Stimulated activated CD8-positive, alpha-beta memory T cell treated with anti-CD3 and anti-CD28 coated beads, Interleukin-12 subunit alpha, Interleukin-12 subunit beta, amount 100 ng/mL, for 4 hours (primary cell): ENCODE measurements around the gene SPRY2.
A peak's percentile ranks its signal among the peaks of the same experiment; 100 is the strongest.
"Not testable (repeated sequence)": the region's sequence is repeated elsewhere in the genome, so short reads cannot be mapped to it uniquely, and the experiment has no call there.

Experiments
- DNase-seq: peaks from one replicate; pipeline ENCODE4 v3.0.0-alpha.2; 2020; ENCODE audit warnings: low read depth

Gene SPRY2

GRCh38 chr13:80348750-80349149 is 7.8 kb upstream of the SPRY2 start:
- no peak for DNase-seq

GRCh38 chr13:80348314-80348713 is 7.4 kb upstream of the SPRY2 start:
- DNase-seq = no peak

DNA sequence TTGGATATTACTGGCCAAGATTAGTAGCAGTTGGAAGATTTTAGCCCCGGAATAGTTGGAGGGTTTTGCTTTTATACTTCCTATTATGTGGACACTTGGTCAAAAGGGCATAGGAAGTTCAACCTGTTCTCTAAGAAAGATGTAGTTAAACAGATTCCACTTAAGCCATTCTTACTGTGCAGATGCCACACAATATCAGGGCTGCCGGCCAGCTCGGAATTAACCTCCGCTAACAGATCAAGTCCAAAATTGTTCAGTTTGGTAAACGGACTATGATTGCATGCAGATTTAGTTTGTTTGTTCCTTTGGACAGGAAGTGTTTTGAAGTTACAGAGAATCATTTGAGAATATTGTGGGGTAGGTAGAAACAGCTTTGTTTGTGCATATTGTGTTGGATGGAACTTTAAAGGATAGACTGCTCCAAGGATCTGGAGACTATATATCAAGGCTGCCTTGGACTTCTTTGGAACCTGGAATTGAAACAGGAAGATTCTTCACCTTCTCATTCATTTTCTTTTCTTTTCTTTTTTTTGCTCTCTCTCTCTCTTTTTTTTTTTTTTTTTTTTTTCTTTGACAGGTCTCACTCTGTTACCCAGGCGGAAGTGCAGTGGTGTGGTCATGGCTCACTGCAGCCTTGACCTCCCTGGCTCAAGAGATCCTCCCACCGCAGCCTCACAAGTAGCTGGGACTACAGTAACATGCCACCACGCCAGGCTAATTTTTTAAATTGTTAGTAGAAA is 5.0 kb upstream of the SPRY2 start:
- no peak for DNase-seq

DNA sequence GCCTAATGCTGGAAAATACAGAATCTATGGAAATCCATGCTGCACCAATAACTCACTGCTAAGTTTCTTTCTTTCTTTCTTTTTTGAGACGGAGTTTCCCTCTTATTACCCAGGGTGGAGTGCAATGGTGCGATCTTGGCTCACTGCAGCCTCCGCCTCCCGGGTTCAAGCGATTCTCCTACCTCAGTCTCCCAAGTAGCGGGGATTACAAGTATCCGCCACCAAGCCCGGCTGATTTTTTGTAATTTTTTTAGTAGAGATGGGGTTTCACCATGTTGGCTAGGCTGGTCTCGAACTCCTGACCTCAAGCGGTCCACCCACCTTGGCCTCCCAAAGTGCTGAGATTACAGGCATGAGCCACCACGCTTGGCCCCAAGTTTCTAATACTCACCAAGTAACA is 3.1 kb upstream of the SPRY2 start:
- not testable (repeated sequence) for DNase-seq

- DNase-seq = peak; percentile 54
Observed at GRCh38 chr13:80342471-80343371, 1.8 kb upstream of the SPRY2 start.

- no peak for DNase-seq
Observed at GRCh38 chr13:80341756-80342370, 937 bp upstream of the SPRY2 start.

DNA sequence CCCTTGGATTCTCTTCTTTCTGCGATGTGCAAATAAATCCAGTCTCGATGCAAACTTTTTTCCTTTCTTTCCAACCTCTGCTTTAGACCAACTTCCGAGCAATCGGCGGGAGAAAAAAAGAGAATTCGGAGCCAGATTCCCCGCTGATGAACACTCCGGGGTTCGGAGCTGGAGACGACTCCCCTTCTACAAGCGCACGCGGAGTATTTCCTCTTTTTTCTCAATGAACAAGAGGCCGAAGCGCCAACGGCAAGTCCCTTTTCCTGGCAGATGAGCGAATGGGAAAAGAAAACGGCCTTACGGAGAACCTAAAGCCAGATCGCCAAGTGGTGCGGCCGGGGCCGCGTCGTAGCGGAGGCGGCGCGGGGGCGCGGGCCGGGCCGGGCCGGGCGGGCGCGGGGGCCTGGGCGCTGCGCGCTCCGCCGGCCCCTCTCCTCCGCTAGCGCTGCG is 250 bp downstream of the SPRY2 start:
- no peak for DNase-seq

DNA sequence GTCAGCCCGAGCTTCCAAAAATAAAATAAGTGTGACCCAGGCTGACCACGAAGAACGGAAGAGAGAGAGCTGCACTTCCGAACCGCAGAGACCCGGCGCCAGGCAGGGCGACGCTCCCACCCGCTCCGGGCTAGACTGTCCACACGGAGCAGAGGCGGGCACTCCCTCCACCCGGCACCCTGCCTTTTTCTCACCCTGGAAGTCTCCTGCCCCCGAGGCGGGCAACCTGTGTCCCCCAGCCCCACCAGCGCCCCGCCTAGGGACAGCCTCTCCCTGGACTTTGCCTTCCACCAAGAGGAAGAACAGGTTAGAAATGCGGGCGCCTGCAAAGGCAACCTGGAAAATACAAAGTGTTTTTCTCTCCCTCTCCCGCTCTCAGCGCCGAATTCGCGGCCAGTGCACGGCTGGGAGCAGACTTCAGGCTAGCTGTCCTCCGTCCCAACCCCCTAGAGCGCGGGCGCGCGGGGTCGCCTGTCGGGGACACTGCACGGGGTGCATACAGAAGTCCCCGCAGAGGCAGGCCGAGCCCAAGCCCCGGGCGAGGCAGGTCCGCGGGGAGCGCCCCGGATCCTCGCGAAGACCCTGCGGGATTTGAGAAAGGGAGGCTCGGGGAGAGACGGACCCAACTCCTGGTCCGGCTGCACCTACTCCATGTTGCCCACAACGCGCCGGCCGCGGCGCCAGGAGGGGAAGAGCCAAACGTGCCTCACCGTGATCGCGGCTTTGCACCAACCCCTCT is 845 bp downstream of the SPRY2 start:
- peak; percentile 8 for DNase-seq

DNA sequence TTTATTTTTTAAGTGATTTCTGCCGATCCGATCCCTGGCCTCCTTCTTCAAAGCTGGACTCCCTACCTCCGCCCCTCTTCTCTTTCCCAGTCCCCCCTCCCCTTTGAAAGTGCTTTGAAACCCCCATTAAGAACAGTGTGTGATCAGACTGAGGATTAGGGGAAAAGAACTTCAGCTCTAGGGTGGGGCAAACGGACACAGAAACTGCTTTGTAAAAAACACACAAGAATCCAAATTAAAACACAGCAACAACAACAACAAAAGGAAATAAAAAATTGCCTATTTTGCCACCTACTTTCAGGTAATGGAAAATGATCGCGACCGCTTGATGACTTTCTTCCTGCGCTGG is 1.4 kb downstream of the SPRY2 start:
- no peak for DNase-seq

DNA sequence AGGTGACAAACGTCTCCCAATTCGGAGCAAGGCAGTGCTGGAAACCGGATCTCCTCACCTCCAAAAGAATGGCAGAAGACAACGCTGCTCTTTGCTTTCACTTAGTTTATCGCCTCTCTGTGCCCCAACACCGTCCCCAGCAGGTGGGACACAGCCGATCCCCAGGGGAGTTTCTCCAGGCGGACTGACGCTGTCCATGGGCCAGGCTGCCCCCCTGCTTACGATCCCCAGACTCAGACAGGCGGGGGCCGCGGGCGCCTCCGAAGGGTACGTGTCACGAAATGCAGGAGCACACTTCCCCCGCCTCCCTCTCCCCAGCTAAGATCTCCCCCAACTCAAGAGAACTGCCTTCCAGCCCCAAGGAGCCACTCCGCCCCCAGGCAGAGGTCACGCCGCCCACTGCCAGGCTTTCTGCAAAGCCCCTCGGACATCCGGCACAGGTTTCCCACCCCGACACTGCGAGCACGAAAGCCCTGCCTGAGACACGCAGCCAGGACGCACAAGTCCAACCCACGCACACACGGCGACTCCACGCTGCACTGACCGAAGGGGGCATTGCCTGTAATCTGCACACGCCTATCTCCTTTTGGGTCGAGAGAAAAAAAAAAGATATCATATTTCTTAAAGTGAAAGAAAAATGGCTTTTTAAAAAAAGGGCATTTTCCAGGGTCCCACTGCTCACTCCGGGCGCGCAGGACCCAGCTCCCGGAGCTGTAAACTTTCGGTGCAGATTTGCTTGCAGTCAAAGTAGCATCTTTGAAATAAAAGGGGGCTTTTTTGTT is 2.0 kb downstream of the SPRY2 start:
- no peak for DNase-seq

GRCh38 chr13:80337288-80338081 is 3.4 kb downstream of the SPRY2 start:
- no peak for DNase-seq

GRCh38 chr13:80336776-80337287 is 4.1 kb downstream of the SPRY2 start:
- DNase-seq = no peak

- DNase-seq = no peak
Observed at GRCh38 chr13:80336370-80336769, 4.6 kb downstream of the SPRY2 start.

GRCh38 chr13:80334597-80335260 is 6.2 kb downstream of the SPRY2 start:
- no peak for DNase-seq

- DNase-seq = no peak
Observed at GRCh38 chr13:80331984-80332383, 8.9 kb downstream of the SPRY2 start.

GRCh38 chr13:80329250-80329649 is 11.7 kb downstream of the SPRY2 start:
- no peak for DNase-seq

DNA sequence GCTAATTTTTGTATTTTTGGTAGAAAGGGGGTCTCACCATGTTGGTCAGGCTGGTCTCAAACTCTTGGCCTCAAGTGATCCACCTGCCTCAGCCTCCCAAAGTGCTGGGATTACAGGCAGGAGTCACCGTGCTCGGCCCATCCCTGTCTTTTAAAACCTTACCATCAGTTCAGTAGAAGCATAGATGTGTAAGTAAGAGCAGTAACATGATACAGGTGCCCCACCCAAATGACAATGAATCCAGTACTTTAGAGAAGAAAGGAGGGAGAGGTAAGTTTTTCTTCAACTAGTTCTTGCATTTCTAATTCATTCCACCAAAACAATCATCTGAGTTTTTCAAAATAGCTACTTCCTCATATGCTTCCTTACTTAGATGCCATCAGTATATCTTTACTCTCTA is 21.9 kb downstream of the SPRY2 start:
- no peak for DNase-seq

DNA sequence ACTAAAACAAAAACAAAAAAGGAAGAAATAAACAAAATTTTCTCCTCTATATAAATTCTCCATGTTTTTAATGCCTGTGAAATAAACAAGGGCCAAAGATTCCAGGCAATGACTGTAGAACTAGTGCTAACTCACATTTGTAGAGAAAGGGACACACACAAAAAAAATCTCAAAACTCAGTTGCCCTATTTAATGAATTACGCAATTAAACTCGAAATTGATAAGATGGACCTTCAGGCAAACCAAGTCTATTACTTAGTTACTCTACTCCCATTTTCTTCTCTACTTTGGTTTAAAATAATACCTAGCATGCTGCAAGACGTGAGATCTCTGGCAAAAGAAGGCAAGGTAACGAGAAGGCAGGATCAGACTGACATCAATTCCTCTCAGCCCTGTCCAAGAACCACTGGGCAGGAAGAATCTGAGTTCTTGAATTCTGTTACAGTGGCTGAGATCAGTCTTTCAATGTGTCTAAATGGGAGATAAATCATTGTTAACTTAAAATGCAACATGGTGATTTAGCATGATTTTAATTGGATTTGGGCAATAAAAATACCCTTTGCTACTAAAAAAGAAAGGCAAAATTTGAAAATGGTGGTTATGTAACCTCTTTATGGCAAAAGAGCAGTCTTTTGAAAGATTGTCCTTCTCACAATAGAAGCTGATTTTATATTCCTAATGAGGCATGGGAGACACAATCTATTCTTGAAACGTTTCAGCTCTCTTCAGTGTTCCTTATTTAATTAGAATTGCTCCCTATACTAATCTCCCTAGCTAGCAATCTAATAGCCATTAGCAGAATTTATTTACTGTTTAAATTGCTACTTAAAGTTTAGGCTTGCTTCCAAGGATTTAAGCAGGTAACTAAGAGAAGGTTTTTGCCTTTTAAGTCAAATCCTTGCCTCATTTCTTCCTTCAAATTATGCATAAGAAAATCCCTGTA is 25.9 kb downstream of the SPRY2 start:
- DNase-seq = no peak
